Neural progenitor cell (in vitro differentiated cells): ENCODE results near the gene ITPR3.
"Not testable (repeated sequence)": the region's sequence is repeated elsewhere in the genome, so short reads cannot be mapped to it uniquely, and the experiment has no call there.

ENCODE experiments used
- EZH2 ChIP-seq: fragments of 200-600 bp; sonication (generic); IDR thresholded peaks from 2 replicates; pipeline ENCODE4 v1.6.1; 2017; ENCODE audit warnings: antibody characterized with exemption, mild to moderate bottlenecking, moderate library complexity
- EZH2phosphoT487 ChIP-seq: fragments of 200-600 bp; sonication (generic); IDR thresholded peaks from 2 replicates; pipeline ENCODE4 v1.6.1; 2017; ENCODE audit warnings: antibody characterized with exemption
- TF ChIP-seq, protein P1 (sequence below): fragments of 200-600 bp; sonication (generic); IDR thresholded peaks from 2 replicates; pipeline ENCODE4 v1.5.1; 2017; ENCODE audit warnings: antibody characterized with exemption, mild to moderate bottlenecking

DNA sequence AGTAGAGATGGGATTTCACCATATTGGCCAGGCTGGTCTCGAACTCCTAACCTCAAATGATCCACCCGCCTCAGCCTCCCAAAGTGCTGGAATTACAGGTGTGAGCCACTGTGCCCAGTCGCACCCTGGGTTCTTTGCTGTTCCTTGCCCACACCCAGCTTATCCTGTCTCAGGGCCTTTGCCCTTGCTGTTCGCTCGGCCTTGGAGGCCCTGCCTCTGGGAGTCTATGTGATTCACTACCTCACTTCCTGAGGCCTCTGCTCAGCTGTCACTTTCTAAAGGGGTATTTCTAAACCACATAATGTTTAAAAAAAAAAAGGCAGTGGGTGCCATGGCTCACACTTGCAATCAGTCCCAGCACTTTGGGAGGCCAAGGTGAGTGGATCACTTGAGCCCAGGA, 24.2 kb upstream of the ITPR3 start:
- TF ChIP-seq, protein P1, sequence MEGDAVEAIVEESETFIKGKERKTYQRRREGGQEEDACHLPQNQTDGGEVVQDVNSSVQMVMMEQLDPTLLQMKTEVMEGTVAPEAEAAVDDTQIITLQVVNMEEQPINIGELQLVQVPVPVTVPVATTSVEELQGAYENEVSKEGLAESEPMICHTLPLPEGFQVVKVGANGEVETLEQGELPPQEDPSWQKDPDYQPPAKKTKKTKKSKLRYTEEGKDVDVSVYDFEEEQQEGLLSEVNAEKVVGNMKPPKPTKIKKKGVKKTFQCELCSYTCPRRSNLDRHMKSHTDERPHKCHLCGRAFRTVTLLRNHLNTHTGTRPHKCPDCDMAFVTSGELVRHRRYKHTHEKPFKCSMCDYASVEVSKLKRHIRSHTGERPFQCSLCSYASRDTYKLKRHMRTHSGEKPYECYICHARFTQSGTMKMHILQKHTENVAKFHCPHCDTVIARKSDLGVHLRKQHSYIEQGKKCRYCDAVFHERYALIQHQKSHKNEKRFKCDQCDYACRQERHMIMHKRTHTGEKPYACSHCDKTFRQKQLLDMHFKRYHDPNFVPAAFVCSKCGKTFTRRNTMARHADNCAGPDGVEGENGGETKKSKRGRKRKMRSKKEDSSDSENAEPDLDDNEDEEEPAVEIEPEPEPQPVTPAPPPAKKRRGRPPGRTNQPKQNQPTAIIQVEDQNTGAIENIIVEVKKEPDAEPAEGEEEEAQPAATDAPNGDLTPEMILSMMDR, result not testable (repeated sequence)
- not testable (repeated sequence) for TF ChIP-seq EZH2phosphoT487, EZH2
